Putamen (tissue), 1 donor: ENCODE data around the gene AQP12B.
"Not testable (repeated sequence)": the region's sequence is repeated elsewhere in the genome, so short reads cannot be mapped to it uniquely, and the experiment has no call there.

Source experiments
- DNase-seq: peaks from one replicate; pipeline ENCODE4 v3.0.0-alpha.2; 2016; ENCODE audit warnings: low spot score

Gene AQP12B

GRCh38 chr2:240701091-240701735, 18.5 kb upstream of the AQP12B start:
- no peak for DNase-seq

- DNase-seq = not testable (repeated sequence)
Measured at GRCh38 chr2:240700616-240701015, 17.9 kb upstream of the AQP12B start.

- not testable (repeated sequence) for DNase-seq
Measured at GRCh38 chr2:240699835-240700234, 17.1 kb upstream of the AQP12B start.

- DNase-seq = not testable (repeated sequence)
Measured at GRCh38 chr2:240698852-240699561, 16.3 kb upstream of the AQP12B start.

- not testable (repeated sequence) for DNase-seq
Measured at GRCh38 chr2:240696469-240696868, 13.8 kb upstream of the AQP12B start.

DNA sequence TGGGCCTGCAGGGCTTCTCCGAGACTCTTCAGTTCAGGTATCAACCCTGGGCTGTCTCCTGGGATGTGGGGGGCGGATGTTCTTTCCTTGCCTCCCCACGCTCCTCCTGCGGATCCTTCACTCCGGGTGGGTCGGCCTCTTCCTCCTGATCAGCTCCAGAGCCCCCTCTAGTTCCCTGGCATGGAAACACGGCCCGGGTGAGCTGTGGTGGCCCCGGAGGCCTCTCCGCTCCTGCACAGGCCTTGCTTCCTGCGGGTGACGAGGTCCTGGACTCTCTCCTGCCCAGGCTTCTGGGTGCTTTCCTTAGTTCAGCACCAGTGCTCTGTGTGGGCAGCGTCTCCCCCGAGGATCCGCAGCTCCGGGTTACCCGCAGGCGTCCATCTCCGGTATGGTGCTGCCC, 12.9 kb upstream of the AQP12B start:
- DNase-seq = not testable (repeated sequence)

DNA sequence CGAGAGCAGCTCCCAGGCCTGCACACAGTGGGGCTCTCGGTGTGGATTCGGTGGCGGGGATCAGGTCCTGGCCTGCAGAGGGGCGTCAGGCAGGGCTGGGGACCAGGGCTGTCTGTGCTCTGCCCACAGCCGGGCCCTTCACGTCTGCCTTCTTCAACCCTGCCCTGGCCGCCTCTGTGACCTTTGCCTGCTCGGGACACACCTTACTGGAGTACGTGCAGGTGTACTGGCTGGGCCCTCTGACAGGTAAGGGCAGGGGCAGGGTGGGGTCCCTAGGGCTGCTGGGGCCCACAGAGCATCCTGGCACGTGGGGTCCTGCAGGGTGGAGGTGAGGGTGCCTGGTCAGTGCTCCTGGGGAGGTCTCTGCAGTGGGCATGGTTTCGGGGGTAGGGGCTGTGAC, 11.6 kb upstream of the AQP12B start:
- not testable (repeated sequence) for DNase-seq

- DNase-seq = not testable (repeated sequence)
Measured at GRCh38 chr2:240692583-240693561, 10.2 kb upstream of the AQP12B start.

DNA sequence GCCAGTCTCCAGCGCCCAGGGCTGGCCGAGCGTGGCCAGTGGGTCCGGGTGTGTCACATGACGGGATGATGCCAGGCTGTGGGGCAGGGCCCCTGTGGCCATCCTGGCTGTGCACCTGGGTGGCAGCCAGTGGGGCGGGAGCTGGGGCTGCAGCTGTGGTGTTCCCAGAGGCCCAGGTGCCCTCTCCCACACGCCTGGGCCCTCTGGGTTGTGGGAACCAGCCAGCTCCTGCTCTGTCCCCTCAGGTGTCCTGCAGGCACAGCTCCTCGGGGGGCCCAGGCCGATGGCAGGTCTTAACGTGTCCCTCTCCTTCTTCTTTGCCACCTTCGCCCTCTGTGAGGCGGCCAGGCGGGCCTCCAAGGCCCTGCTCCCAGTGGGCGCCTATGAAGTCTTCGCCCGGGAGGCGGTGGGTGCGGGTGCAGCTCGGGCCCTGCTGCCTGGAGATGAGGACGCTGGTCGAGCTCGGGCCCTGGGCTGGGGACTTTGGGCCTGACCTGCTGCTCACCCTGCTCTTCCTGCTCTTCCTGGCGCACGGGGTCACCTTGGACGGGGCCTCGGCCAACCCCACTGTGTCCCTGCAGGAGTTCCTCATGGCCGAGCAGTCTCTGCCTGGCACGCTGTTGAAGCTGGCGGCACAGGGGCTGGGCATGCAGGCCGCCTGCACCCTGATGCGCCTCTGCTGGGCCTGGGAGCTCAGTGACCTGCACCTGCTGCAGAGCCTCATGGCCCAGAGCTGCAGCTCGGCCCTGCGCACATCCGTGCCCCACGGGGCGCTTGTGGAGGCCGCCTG, 9.1 kb upstream of the AQP12B start, which contains the start of gene AQP12A:
TSS of gene AQP12A (plus strand) at position 236 of the 790 bp plus-strand sequence. CDS start at position 284, 48 bp downstream.
- not testable (repeated sequence) for DNase-seq

- not testable (repeated sequence) for DNase-seq
Measured at GRCh38 chr2:240691075-240691427, 8.4 kb upstream of the AQP12B start.

DNA sequence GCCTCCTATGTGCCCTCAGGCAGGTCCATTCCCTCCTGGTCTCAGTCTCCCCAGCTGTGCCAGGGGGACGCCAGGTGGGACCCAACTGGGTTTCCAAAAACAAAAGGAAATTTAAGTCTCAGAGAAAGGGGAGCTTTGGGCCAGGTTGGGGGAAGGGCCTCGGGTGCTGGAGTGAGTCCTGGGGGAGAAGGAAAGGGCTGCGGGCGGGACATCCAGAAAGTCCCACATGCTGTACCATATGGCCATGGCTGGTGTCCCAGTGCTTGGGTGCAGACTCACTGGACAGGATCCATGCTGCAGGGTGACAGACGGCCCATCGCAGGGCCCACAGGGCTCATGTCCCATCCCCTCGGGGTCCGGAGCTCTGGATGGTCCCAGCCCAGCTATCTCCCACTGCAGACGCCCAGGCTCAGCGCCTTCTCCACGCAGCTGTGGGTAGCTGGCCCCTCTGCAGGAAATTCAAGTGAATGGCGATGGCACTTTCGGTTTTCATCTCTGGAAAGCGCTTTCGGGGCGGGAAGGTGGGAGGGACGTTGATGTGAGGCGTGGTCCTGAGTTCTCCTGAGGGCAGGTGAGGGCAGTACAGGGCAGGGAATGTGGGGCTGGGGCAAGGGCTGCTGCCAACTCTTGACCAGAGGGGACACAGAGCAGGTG, 7.9 kb upstream of the AQP12B start:
- DNase-seq = not testable (repeated sequence)

GRCh38 chr2:240689975-240690374, 7.3 kb upstream of the AQP12B start:
- no peak for DNase-seq

- DNase-seq = no peak
Measured at GRCh38 chr2:240688553-240688919, 5.9 kb upstream of the AQP12B start.

GRCh38 chr2:240687741-240688552, 5.3 kb upstream of the AQP12B start:
- DNase-seq = no peak

DNA sequence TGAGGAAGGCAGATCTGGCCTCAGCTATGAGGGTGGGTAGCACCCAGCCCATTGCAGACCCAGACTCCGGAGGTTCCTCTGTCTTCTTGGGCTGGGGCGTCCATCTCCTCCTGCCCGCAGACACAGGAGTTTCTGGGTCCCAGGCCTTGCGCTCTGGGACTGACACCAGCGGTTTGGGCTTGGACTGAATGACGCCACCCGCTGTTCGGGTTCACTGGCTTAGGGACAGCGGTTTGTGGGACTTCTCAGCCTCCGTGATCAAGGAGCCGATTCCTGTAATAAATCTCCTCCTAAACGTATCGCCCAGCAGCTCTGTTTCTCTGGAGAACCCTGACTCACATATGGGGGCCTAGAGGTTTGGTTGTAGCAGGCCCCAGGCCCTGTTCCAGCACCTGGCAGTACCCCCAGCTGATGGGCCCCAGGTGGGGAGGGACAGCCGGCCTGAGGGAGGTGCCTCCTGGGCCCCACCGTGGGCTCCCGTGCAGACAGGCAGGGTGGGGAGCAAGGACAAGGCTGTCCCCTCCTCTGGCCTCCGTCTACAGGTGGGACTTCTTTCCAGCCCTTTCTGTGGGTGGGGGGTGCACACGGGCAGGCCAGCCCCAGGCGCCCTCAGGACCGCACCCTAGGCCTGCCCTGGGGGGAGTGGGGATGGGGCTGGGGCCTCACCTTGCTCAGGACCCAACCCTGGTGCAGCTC, 4.5 kb upstream of the AQP12B start:
- DNase-seq = no peak

DNA sequence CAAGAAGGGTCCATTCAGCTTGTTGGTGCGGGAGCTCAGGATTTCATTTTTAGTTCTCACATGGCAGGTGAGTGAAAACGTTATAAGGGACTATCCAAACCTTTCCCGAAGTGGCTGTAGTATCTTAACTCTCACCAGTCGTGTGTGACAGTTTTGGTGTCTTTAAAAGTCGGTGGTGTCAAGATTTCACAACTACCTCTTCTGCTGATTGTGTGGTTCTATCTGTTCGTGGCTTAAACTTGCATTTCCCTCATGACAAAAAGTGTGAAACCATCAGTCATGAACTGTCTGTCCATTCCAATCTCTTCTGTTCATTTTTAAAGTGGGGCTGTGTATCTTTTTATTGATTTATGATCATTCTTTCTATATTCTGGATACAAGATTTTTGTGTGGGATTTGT, 3.8 kb upstream of the AQP12B start:
- DNase-seq = no peak

DNA sequence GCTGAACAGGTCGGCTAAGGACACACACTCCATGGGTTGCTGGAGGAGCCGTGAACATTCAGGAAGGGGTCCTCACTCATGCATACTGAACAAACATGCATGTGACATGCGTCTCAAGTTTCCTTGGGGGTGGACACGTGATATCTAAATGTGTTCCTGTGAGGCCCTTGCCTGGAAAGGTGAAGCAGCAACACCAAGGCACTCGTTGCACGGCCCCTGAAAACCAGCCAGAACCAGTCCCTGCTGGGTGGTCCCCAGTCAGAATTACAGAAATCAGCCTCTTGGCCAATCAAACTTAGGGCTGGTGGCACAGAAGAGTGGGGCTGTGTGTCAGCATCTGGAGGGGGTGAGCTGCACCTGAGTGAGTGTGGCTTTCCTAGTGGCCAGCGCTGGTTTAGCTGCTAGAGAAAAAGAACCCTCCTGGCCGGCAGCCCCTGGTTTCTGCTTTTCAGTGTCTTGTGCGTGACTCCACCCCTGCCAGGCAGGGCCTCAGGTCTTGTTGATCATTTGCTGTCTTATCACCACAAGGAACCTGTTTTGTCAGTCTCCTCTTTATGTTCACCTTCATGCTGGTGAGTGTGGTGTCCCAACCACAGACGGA, 3.2 kb upstream of the AQP12B start:
- no peak for DNase-seq

DNA sequence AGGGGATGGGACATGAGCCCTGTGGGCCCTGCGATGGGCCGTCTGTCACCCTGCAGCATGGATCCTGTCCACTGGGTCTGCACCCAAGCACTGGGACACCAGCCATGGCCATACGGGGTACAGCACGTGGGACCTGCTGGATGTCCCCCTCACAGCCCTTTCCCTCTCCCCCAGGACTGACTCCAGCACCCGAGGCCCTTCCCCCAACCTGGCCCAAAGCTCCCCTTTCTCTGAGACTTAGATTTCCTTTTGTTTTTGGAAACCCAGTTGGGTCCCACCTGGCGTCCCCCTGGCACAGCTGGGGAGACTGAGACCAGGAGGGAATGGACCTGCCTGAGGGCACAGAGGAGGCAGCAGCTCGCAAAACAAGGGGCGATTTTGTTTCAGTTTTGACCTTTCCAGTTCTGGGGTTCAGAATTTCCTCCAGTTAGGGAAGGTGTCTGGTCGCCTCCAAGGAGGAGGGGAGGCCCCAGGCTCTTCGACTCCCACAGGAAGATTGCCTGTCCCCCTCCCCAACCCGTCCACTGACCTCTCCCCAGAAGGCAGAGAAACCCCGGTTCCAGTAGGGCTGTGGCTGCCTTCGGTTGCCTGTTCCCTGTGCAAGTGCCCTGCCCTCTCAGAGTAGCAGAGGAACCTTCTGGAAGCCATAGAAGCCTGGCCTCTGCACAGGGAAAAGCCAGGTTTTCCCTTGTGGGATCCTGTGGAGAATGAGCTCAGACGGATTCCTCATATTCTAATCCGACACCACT, 1.5 kb upstream of the AQP12B start:
- DNase-seq = not testable (repeated sequence)
